NCI-H748 (cell line): ENCODE results near the gene TAAR2.
"Not testable (repeated sequence)": the region's sequence is repeated elsewhere in the genome, so short reads cannot be mapped to it uniquely, and the experiment has no call there.

ENCODE experiments used
- DNase-seq: peaks from one replicate; lab custom pipeline; 2025; ENCODE audit not compliant: unreplicated experiment; lab: John Stamatoyannopoulos, UW

TAAR2 gene

GRCh38 chr6:132624175-132624574 is at the start of gene TAAR2:
Gene TAAR2, minus strand, starts transcription at chr6:132624275. Its CDS starts 0 bp downstream, at chr6:132624275.
- DNase-seq = no peak

- peak; percentile 28 for DNase-seq
These were observed 49.5 kb upstream of the TAAR2 start for GRCh38 chr6:132673376-132674094.

- no peak for DNase-seq
These were observed 47.2 kb upstream of the TAAR2 start for GRCh38 chr6:132671295-132671694.

- DNase-seq = peak; percentile 58
These were observed 45.7 kb upstream of the TAAR2 start for GRCh38 chr6:132669690-132670291.

- DNase-seq = no peak
These were observed 42.0 kb upstream of the TAAR2 start for GRCh38 chr6:132666118-132666517.

GRCh38 chr6:132664309-132665034 is 40.4 kb upstream of the TAAR2 start:
- no peak for DNase-seq

- DNase-seq = no peak
These were observed 39.6 kb upstream of the TAAR2 start for GRCh38 chr6:132663661-132664060.

- DNase-seq = no peak
These were observed 37.8 kb upstream of the TAAR2 start for GRCh38 chr6:132661906-132662305.

GRCh38 chr6:132659082-132659481 is 35.0 kb upstream of the TAAR2 start, which contains the start of gene TAAR1:
Gene TAAR1, minus strand, starts transcription at chr6:132659182. Its CDS starts 13,179 bp downstream, at chr6:132646003.
- DNase-seq = peak; percentile 24

GRCh38 chr6:132651062-132651461 is 27.0 kb upstream of the TAAR2 start:
- DNase-seq = no peak

- DNase-seq = no peak
These were observed 26.4 kb upstream of the TAAR2 start for GRCh38 chr6:132650429-132650828.

- DNase-seq = no peak
These were observed 24.8 kb upstream of the TAAR2 start for GRCh38 chr6:132648828-132649227.

GRCh38 chr6:132648356-132648755 is 24.3 kb upstream of the TAAR2 start:
- no peak for DNase-seq

- DNase-seq = no peak
These were observed 19.5 kb upstream of the TAAR2 start for GRCh38 chr6:132643547-132643946.

- not testable (repeated sequence) for DNase-seq
These were observed 13.1 kb upstream of the TAAR2 start for GRCh38 chr6:132637135-132637534.

GRCh38 chr6:132635906-132636305 is 11.8 kb upstream of the TAAR2 start:
- DNase-seq = not testable (repeated sequence)

GRCh38 chr6:132635288-132635687 is 11.2 kb upstream of the TAAR2 start:
- not testable (repeated sequence) for DNase-seq

GRCh38 chr6:132634796-132635195 is 10.7 kb upstream of the TAAR2 start:
- DNase-seq = no peak

- DNase-seq = no peak
These were observed 9.3 kb upstream of the TAAR2 start for GRCh38 chr6:132633362-132633761.

- no peak for DNase-seq
These were observed 799 bp downstream of the TAAR2 start for GRCh38 chr6:132623106-132623845.

GRCh38 chr6:132616677-132617076 is 7.4 kb downstream of the TAAR2 start:
- DNase-seq = no peak
